Measurements from ENCODE around the gene MAGI3.

DNA sequence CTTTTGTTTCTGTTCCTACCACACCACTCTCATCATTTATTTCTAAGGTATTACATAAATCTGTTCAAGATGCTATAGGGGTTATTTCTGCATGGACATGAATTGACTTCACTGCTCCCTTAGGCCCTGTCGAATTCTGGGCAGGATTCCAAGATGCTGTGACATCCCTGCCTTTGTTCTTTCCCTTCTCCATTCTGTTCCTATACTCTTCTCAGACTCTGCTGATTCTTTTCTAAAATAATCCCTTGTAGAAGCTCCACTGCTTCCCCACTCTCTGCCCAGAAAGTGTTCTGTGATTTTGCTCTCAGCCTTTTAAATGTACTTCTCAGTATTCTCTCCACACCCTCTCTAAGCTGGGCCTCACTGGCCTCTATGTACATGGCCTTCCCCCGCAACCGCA, 269.8 kb downstream of the MAGI3 start:
- TF ChIP-seq, protein P1, sequence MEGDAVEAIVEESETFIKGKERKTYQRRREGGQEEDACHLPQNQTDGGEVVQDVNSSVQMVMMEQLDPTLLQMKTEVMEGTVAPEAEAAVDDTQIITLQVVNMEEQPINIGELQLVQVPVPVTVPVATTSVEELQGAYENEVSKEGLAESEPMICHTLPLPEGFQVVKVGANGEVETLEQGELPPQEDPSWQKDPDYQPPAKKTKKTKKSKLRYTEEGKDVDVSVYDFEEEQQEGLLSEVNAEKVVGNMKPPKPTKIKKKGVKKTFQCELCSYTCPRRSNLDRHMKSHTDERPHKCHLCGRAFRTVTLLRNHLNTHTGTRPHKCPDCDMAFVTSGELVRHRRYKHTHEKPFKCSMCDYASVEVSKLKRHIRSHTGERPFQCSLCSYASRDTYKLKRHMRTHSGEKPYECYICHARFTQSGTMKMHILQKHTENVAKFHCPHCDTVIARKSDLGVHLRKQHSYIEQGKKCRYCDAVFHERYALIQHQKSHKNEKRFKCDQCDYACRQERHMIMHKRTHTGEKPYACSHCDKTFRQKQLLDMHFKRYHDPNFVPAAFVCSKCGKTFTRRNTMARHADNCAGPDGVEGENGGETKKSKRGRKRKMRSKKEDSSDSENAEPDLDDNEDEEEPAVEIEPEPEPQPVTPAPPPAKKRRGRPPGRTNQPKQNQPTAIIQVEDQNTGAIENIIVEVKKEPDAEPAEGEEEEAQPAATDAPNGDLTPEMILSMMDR (IDR thresholded peaks at IDR 0.05): no peak
- TF ChIP-seq POLR2AphosphoS5 (IDR thresholded peaks at IDR 0.05): no peak
- TF ChIP-seq EP300 (IDR thresholded peaks at IDR 0.05): no peak

Data from stomach (tissue), 4 donors.